Gastroesophageal sphincter (tissue), 4 donors: ENCODE results near the gene CELF2. TPM values are rescaled to one million over a fixed set of nuclear protein-coding genes. Genes with fewer than 3 reads are reported as not detected.

ENCODE experiments used
- ATAC-seq: fragments of 150-250 bp; one replicate; pipeline ENCODE4 v1.9.1; 2016; ENCODE audit warnings: mild to moderate bottlenecking, moderate library complexity
- H3K27ac ChIP-seq, 4 donors: fragments of 200-600 bp; sonication (generic) in 3 of 4; 1 replicate in 3 of 4; 2 replicates in 1 of 4; pipeline ENCODE4 v1.5.1; 2016 to 2019
- H3K27me3 ChIP-seq: fragments of 200-600 bp; sonication (generic); one replicate; pipeline ENCODE4 v1.5.1; 2019
- H3K36me3 ChIP-seq, 2 donors: fragments of 200-600 bp; sonication (generic); one replicate each; pipeline ENCODE4 v1.5.1; 2019; ENCODE audit warnings: control low read depth in 1 of 2
- H3K4me1 ChIP-seq, 3 donors: fragments of 200-600 bp; sonication (generic); 1 replicate in 2 of 3; 2 replicates in 1 of 3; pipeline ENCODE4 v1.5.1; 2016 to 2019; ENCODE audit warnings: control low read depth in 2 of 3
- H3K4me3 ChIP-seq, 2 donors: fragments of 200-600 bp; sonication (generic); one replicate each; pipeline ENCODE4 v1.5.1; 2019; ENCODE audit warnings: mild to moderate bottlenecking in 1 of 2, moderate library complexity in 1 of 2
- H3K9me3 ChIP-seq, 3 donors: fragments of 200-600 bp; sonication (generic); one replicate each; pipeline ENCODE4 v1.5.1; 2017 to 2019; ENCODE audit warnings: control low read depth in 2 of 3
- EP300 ChIP-seq: sonication (generic); formaldehyde crosslinking; IDR thresholded peaks from one replicate; pipeline ENCODE4 v1.6.1; 2017; ENCODE audit warnings: antibody characterized with exemption, mild to moderate bottlenecking
- POLR2A ChIP-seq, 2 donors: fragments of 450-650 bp; IDR thresholded peaks; one replicate each; pipeline ENCODE4 v1.6.1; 2017; ENCODE audit warnings: antibody characterized with exemption in 2 of 2, mild to moderate bottlenecking in 2 of 2, moderate library complexity in 1 of 2
- POLR2AphosphoS5 ChIP-seq: sonication (generic); formaldehyde crosslinking; IDR thresholded peaks from one replicate; pipeline ENCODE4 v1.6.1; 2017; ENCODE audit warnings: antibody characterized with exemption
- WGBS, 2 donors: methylation state at CpG; one replicate each; pipeline ENCODE4 v1.1.5; 2018; ENCODE audit warnings: low coverage in 1 of 2; 5-methylcytosine and 5-hydroxymethylcytosine counted together
- total RNA-seq, 4 donors: library from RNA; depleted of rRNA; stranded (reverse); fragments of >200 nt; gene quantifications; one replicate each; pipeline ENCODE4 v1.1.0, GENCODE V29; 2016
- TF ChIP-seq, protein P1 (sequence below), 4 experiments: fragments of 200-600 bp in 2 of 4; fragments of 450-650 bp in 2 of 4; sonication (generic) in 1 of 4; IDR thresholded peaks; one replicate each; pipeline ENCODE4 v1.5.1; 2017 to 2019; ENCODE audit warnings: antibody characterized with exemption in 4 of 4, mild to moderate bottlenecking in 2 of 4, moderate library complexity in 2 of 4

Gene CELF2
- total RNA-seq, 4 donors from 2014 or later: 82.4 to 122 (median 110) TPM

DNA sequence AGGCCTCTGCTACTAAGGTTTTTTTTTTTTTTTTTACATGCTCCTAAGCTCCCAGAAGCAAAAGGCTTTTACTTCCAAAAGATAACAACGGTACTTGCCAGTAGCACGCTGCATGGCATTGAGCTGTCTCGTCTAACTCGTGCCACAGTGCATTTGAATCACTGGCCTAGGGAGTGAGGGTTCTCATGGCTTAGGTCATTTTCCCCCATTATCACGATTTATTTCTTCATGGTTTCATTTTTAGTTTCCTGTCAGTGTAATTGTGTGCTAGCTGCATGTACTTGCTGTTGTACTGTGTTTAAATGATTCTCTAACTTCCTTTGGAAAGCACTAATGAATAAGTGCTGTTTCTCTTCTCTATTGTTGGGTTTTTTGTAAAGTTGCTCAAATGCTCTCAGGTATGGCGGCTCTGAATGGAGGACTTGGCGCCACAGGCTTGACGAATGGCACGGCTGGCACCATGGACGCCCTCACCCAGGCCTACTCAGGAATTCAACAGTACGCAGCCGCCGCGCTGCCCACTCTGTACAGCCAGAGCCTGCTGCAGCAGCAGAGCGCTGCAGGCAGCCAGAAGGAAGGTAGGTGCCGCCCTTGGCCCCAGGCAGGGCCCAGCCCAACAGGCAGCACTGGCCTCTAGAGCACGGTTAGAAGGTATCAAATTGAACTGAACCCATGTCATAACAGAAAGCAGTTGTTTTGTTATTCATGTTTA lies 303.3 kb downstream of the CELF2 start:
- no peak for ATAC-seq
- Histone ChIP-seq H3K27ac (no peak overlapping the region), H3K36me3 (peaks cover 0 to 100% of the 10 kb centered on the region in 2 donors), H3K4me1 (peaks cover 0 to 10% (median 0%) of the 10 kb centered on the region in 3 donors), H3K27me3 (no peaks in the 10 kb centered on the region), H3K9me3 (no peaks in the 10 kb centered on the region), H3K4me3 (no peak overlapping the region)
- TF ChIP-seq, protein P1, sequence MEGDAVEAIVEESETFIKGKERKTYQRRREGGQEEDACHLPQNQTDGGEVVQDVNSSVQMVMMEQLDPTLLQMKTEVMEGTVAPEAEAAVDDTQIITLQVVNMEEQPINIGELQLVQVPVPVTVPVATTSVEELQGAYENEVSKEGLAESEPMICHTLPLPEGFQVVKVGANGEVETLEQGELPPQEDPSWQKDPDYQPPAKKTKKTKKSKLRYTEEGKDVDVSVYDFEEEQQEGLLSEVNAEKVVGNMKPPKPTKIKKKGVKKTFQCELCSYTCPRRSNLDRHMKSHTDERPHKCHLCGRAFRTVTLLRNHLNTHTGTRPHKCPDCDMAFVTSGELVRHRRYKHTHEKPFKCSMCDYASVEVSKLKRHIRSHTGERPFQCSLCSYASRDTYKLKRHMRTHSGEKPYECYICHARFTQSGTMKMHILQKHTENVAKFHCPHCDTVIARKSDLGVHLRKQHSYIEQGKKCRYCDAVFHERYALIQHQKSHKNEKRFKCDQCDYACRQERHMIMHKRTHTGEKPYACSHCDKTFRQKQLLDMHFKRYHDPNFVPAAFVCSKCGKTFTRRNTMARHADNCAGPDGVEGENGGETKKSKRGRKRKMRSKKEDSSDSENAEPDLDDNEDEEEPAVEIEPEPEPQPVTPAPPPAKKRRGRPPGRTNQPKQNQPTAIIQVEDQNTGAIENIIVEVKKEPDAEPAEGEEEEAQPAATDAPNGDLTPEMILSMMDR (IDR thresholded peaks at IDR 0.05): no peak
- TF ChIP-seq POLR2A (IDR thresholded peaks at IDR 0.05) (no peak), EP300 (no peak), POLR2AphosphoS5 (no peak)
- WGBS, 2 donors: 75 to 96% methylated on average over 4 to 5 of the region's 17 CpGs

DNA sequence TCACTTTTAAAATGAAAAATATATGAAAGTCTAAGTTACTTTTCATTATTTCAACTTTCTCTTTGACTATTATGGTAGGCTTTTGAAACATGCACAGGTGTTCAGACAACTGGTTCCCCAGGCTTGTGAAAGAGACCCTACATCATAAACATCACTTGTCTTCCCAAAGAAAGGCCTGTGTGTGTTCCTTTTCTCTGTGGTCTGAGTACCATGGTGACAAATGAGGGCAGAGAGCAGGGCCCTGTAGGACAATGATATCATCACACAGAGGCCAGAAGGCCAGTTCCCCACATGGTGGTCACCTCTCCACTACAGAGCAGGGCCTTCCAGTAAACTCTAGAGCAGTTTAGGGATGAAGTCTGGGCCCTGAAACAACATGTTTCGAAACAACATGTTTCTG lies 305.0 kb downstream of the CELF2 start:
- Histone ChIP-seq H3K36me3 (peaks cover 0 to 99% of the 10 kb centered on the region in 2 donors), H3K4me1 (peaks cover 0 to 24% (median 0%) of the 10 kb centered on the region in 3 donors), H3K27ac (no peak overlapping the region), H3K4me3 (no peak overlapping the region), H3K9me3 (no peaks in the 10 kb centered on the region), H3K27me3 (no peaks in the 10 kb centered on the region)
- ATAC-seq: no peak
- WGBS, 2 donors: 100% methylated on average over 1 of the region's 1 CpG; no CpG with 5 or more reads in 1 of the 2 donors
- TF ChIP-seq EP300 (no peak), POLR2A (IDR thresholded peaks at IDR 0.05) (no peak), POLR2AphosphoS5 (no peak)
- TF ChIP-seq, protein P1 (IDR thresholded peaks at IDR 0.05): no peak

DNA sequence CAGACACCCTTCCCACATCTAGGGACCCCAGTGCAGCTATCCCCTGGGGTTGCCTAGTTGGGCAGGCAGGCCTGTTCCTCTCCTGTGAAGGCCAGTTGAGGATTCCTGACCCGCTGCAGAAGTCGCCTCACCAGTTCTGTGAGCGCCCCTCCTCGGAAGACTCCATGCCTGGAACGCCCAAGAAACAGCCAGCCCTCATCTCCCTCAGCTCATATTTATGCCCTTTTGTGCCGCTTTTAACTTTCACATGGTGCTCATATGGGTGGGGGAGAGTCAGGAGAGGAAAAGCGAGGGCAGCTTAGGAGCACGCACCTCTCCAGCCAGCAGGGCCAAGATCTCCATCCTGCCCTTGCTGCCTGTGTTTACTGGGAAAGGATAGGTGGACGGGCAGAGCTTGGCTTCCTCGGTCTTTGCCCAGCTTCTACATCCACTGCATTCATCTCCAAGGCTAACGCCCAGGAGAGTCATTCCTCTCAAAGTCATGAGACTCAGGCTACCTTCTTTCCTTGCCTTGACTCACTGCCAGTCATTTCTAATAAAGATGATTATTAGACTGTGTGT lies 307.2 kb downstream of the CELF2 start:
- no peak for TF ChIP-seq POLR2AphosphoS5
- TF ChIP-seq POLR2A (IDR thresholded peaks at IDR 0.05): no peak
- TF ChIP-seq, protein P1 (IDR thresholded peaks at IDR 0.05): no peak
- TF ChIP-seq EP300: no peak
- H3K9me3 ChIP-seq: no peaks in the 10 kb centered on the region
- peaks cover 0 to 95% of the 10 kb centered on the region in 2 donors for H3K36me3 ChIP-seq
- whole genome bisulfite sequencing, 2 donors: 92 to 97% methylated on average over 6 to 7 of the region's 11 CpGs
- H3K4me1 ChIP-seq: peaks cover 0 to 36% (median 3%) of the 10 kb centered on the region in 3 donors
- no peaks in the 10 kb centered on the region for H3K27me3 ChIP-seq
- no peak overlapping the region for H3K4me3 ChIP-seq
- no peak overlapping the region for H3K27ac ChIP-seq
- no peak for ATAC-seq

DNA sequence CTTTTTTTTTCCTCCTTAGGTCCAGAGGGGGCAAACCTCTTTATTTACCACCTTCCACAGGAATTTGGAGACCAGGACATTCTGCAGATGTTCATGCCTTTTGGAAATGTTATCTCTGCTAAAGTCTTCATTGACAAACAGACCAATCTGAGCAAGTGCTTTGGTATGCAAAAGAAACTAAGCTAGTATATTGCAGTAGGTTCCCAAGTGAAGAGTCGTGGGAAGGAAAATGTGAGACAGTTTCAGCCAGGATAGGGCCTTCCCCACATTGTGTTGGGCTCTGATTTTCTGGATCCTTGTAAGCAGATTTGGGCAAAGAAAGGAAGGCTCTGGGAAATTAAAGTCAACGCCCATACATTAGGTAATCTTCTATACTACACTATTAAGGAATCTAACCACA lies 308.1 kb downstream of the CELF2 start:
- Histone ChIP-seq H3K4me1 (peaks cover 4 to 46% (median 9%) of the 10 kb centered on the region in 3 donors), H3K27me3 (no peaks in the 10 kb centered on the region), H3K9me3 (no peaks in the 10 kb centered on the region), H3K27ac (peak overlapping the region in 1 of 4 donors; percentile 16), H3K36me3 (peaks cover 0 to 85% of the 10 kb centered on the region in 2 donors), H3K4me3 (no peak overlapping the region)
- whole genome bisulfite sequencing, 2 donors: 55 to 70% methylated on average over 2 of the region's 2 CpGs
- no peak for ATAC-seq
- TF ChIP-seq POLR2AphosphoS5: no peak

GRCh38 chr10:11326241-11326640 lies 308.6 kb downstream of the CELF2 start:
- WGBS, 2 donors: 85 to 94% methylated on average over 4 to 9 of the region's 12 CpGs
- Histone ChIP-seq H3K36me3 (peaks cover 0 to 81% of the 10 kb centered on the region in 2 donors), H3K27me3 (no peaks in the 10 kb centered on the region), H3K4me3 (no peak overlapping the region), H3K9me3 (no peaks in the 10 kb centered on the region), H3K27ac (peak overlapping the region in 1 of 4 donors; percentile 16), H3K4me1 (peaks cover 4 to 50% (median 11%) of the 10 kb centered on the region in 3 donors)
- TF ChIP-seq EP300 (no peak), POLR2A (IDR thresholded peaks at IDR 0.05) (no peak), POLR2AphosphoS5 (no peak)
- TF ChIP-seq, protein P1 (IDR thresholded peaks at IDR 0.05): no peak
- ATAC-seq: no peak
